ENCODE measurements around the gene NTF3. TPM values are rescaled to one million over a fixed set of nuclear protein-coding genes. Genes with fewer than 3 reads are reported as not detected.

The NTF3 gene
- total RNA-seq, 1 donor from 2014 or later, result not detected

DNA sequence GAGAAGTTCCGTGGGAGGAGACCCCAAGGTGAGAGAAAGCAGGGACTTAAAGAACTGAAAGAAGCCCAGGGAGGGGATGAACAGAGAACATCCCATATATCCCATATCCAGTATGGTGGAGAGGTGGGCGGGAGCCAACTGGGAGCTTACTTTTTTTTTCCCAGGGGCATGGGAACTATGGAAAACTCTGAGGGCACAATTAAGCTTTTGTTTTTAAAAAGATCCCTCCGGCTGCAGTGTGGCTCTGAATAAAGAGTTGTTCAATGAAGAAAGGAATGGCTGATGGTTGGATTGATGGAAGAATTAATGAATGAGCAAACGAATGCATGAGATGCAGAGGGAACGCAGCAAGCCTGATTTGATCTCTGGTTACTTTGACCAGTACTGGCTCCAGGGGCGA lies 12.6 kb downstream of the NTF3 start:
- Histone ChIP-seq H3K4me3 (ENCODE audit: low read depth, low read length) (no peak overlapping the region), H3K36me3 (ENCODE audit: control insufficient read depth, insufficient read depth, low read length) (no peaks in the 10 kb centered on the region), H3K27me3 (ENCODE audit: control insufficient read depth, insufficient read depth, low read length) (no peaks in the 10 kb centered on the region)
- DNase-seq (ENCODE audit: low read depth), result no peak
- TF ChIP-seq, protein P1, sequence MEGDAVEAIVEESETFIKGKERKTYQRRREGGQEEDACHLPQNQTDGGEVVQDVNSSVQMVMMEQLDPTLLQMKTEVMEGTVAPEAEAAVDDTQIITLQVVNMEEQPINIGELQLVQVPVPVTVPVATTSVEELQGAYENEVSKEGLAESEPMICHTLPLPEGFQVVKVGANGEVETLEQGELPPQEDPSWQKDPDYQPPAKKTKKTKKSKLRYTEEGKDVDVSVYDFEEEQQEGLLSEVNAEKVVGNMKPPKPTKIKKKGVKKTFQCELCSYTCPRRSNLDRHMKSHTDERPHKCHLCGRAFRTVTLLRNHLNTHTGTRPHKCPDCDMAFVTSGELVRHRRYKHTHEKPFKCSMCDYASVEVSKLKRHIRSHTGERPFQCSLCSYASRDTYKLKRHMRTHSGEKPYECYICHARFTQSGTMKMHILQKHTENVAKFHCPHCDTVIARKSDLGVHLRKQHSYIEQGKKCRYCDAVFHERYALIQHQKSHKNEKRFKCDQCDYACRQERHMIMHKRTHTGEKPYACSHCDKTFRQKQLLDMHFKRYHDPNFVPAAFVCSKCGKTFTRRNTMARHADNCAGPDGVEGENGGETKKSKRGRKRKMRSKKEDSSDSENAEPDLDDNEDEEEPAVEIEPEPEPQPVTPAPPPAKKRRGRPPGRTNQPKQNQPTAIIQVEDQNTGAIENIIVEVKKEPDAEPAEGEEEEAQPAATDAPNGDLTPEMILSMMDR (IDR thresholded peaks at IDR 0.05; ENCODE audit: insufficient read depth, low read length, poor library complexity, severe bottlenecking), result no peak

- Histone ChIP-seq H3K4me3 (ENCODE audit: low read depth, low read length) (no peak overlapping the region), H3K36me3 (ENCODE audit: control insufficient read depth, insufficient read depth, low read length) (no peaks in the 10 kb centered on the region), H3K27me3 (ENCODE audit: control insufficient read depth, insufficient read depth, low read length) (no peaks in the 10 kb centered on the region)
- TF ChIP-seq, protein P1 (IDR thresholded peaks at IDR 0.05; ENCODE audit: insufficient read depth, low read length, poor library complexity, severe bottlenecking), result no peak
- DNase-seq (ENCODE audit: low read depth), result no peak
Observed at GRCh38 chr12:5447320-5447719, 15.4 kb downstream of the NTF3 start.

- TF ChIP-seq, protein P1 (IDR thresholded peaks at IDR 0.05; ENCODE audit: insufficient read depth, low read length, poor library complexity, severe bottlenecking), result no peak
- H3K4me3 ChIP-seq (ENCODE audit: low read depth, low read length), result no peak overlapping the region
- H3K27me3 ChIP-seq (ENCODE audit: control insufficient read depth, insufficient read depth, low read length), result no peaks in the 10 kb centered on the region
- no peaks in the 10 kb centered on the region for H3K36me3 ChIP-seq (ENCODE audit: control insufficient read depth, insufficient read depth, low read length)
- DNase-seq (ENCODE audit: low read depth), result no peak
Observed at GRCh38 chr12:5451251-5451650, 19.3 kb downstream of the NTF3 start.

DNA sequence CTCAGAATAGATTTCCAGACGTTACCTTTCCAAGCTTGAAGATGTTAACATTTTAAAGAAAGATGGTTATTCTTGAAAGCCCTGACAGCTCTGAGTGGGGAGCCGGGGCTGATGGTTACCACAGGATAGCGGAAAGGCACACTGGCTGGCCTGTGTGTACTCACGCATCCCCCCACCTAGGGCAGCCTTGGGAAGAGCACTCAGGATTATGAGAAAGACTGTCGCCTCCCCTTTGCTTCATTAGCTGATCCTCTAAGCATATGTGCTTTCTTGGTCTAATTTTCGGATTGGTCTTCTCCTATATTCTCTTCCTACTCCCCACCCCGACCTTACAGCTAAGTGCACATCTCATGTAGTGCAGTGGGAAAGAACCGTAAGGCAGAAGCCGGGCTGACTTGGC lies 20.7 kb downstream of the NTF3 start:
- Histone ChIP-seq H3K4me3 (ENCODE audit: low read depth, low read length) (no peak overlapping the region), H3K27me3 (ENCODE audit: control insufficient read depth, insufficient read depth, low read length) (no peaks in the 10 kb centered on the region), H3K36me3 (ENCODE audit: control insufficient read depth, insufficient read depth, low read length) (no peaks in the 10 kb centered on the region)

DNA sequence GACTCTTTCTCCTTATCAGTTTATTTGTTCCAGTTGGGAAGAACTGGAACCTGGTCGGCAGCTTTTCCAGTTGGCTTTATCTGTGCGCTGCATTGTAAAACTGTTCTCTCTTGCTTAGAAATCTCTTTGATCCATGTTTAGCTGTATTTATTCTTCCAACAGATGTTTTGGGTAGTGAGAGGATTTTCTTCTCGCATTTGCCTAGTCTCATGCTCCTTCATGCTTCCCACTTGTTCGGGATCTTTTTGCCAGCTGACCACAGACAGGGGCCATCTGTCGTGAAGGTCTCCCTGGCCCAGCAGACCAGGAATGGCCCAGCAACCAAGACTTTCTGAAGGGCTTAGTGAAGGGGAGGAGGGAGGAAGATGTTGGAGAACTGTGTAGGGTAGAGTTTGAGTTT lies 21.6 kb downstream of the NTF3 start:
- H3K27me3 ChIP-seq (ENCODE audit: control insufficient read depth, insufficient read depth, low read length), result no peaks in the 10 kb centered on the region
- no peak overlapping the region for H3K4me3 ChIP-seq (ENCODE audit: low read depth, low read length)
- TF ChIP-seq, protein P1 (IDR thresholded peaks at IDR 0.05; ENCODE audit: insufficient read depth, low read length, poor library complexity, severe bottlenecking), result no peak
- no peaks in the 10 kb centered on the region for H3K36me3 ChIP-seq (ENCODE audit: control insufficient read depth, insufficient read depth, low read length)
- DNase-seq (ENCODE audit: low read depth), result no peak

More for the DNA sequence above, 20.7 kb downstream of the NTF3 start:
- DNase-seq (ENCODE audit: low read depth), result no peak
- TF ChIP-seq, protein P1 (IDR thresholded peaks at IDR 0.05; ENCODE audit: insufficient read depth, low read length, poor library complexity, severe bottlenecking), result no peak

GRCh38 chr12:5455045-5455444 lies 23.1 kb downstream of the NTF3 start:
- TF ChIP-seq, protein P1 (IDR thresholded peaks at IDR 0.05; ENCODE audit: insufficient read depth, low read length, poor library complexity, severe bottlenecking), result no peak
- Histone ChIP-seq H3K27me3 (ENCODE audit: control insufficient read depth, insufficient read depth, low read length) (no peaks in the 10 kb centered on the region), H3K36me3 (ENCODE audit: control insufficient read depth, insufficient read depth, low read length) (no peaks in the 10 kb centered on the region), H3K4me3 (ENCODE audit: low read depth, low read length) (no peak overlapping the region)
- DNase-seq (ENCODE audit: low read depth), result no peak
